Fibroblast of lung (primary cell): ENCODE measurements around the gene PBLD. TPM values are rescaled to one million over a fixed set of nuclear protein-coding genes. Genes with fewer than 3 reads are reported as not detected.
A peak's percentile ranks its signal among the peaks of the same experiment; 100 is the strongest.

Source experiments
- DNase-seq, 2 donors: peaks; one replicate each; pipeline versions ENCODE4 v3.0.0 to v3.0.0-alpha.2; 2010; ENCODE audit warnings: low read depth in 2 of 2
- H2AFZ ChIP-seq: 2 replicates; pipeline ENCODE4 v1.5.1; 2012; ENCODE audit warnings: low read length, control low read depth, inconsistent platforms
- H3K27ac ChIP-seq: 2 replicates; pipeline ENCODE4 v1.5.1; 2011; ENCODE audit warnings: low read length, control low read depth; ENCODE audit not compliant: insufficient read depth
- H3K27me3 ChIP-seq: 2 replicates; pipeline ENCODE4 v1.5.1; 2011; ENCODE audit warnings: mild to moderate bottlenecking, low read length; ENCODE audit not compliant: control insufficient read depth, insufficient read depth
- H3K36me3 ChIP-seq: 2 replicates; pipeline ENCODE4 v1.5.1; 2011; ENCODE audit warnings: low read length; ENCODE audit not compliant: control insufficient read depth, insufficient read depth
- H3K4me1 ChIP-seq: 2 replicates; pipeline ENCODE4 v1.5.1; 2011; ENCODE audit warnings: low read length; ENCODE audit not compliant: control insufficient read depth, insufficient read depth; ENCODE audit errors: extremely low read depth
- H3K4me2 ChIP-seq: 2 replicates; pipeline ENCODE4 v1.5.1; 2011; ENCODE audit warnings: low read length, control low read depth; ENCODE audit not compliant: insufficient read depth; ENCODE audit errors: extremely low read depth
- H3K4me3 ChIP-seq, 4 experiments: fragments of 200-600 bp in 1 of 4; sonication (generic) in 1 of 4; replicated peaks in 1 of 4; 2 replicates each; pipeline ENCODE4 v1.5.1; 2011 to 2016; ENCODE audit warnings: low read length in 4 of 4, low read depth in 3 of 4, mild to moderate bottlenecking in 3 of 4, control low read depth in 2 of 4, inconsistent platforms in 1 of 4, mixed read lengths in 1 of 4; ENCODE audit not compliant: insufficient read depth in 1 of 4; ENCODE audit errors: control extremely low read depth in 1 of 4
- H3K79me2 ChIP-seq: 2 replicates; pipeline ENCODE4 v1.5.1; 2012; ENCODE audit warnings: mild to moderate bottlenecking, low read length, inconsistent platforms; ENCODE audit not compliant: control insufficient read depth, insufficient read depth
- H3K9ac ChIP-seq: 2 replicates; pipeline ENCODE4 v1.5.1; 2011; ENCODE audit warnings: mild to moderate bottlenecking, low read length, control low read depth; ENCODE audit not compliant: insufficient read depth
- H3K9me3 ChIP-seq: 2 replicates; pipeline ENCODE4 v1.5.1; 2012; ENCODE audit warnings: low read depth, low read length; ENCODE audit not compliant: control insufficient read depth, insufficient read depth
- H4K20me1 ChIP-seq: 2 replicates; pipeline ENCODE4 v1.5.1; 2011; ENCODE audit warnings: low read length; ENCODE audit not compliant: control insufficient read depth, insufficient read depth; ENCODE audit errors: extremely low read depth
- CTCF ChIP-seq, 2 donors: IDR thresholded peaks in 1 of 2; conservative IDR thresholded peaks in 1 of 2; 1 replicate in 1 of 2; 2 replicates in 1 of 2; pipeline ENCODE4 v1.5.1; 2011 to 2012; ENCODE audit warnings: low read length in 2 of 2, control low read depth in 1 of 2, inconsistent platforms in 1 of 2, low read depth in 1 of 2, mild to moderate bottlenecking in 1 of 2
- EZH2 ChIP-seq: IDR thresholded peaks from 2 replicates; pipeline ENCODE4 v1.5.1; 2012; ENCODE audit warnings: low read length, control low read depth, mild to moderate bottlenecking; ENCODE audit errors: missing control alignments
- polyA plus RNA-seq, 2 donors: library from polyadenylated mRNA; depleted of rRNA in 1 of 2; stranded (reverse) in 1 of 2; unstranded in 1 of 2; fragments of >200 nt; gene quantifications; 2 replicates each; pipeline ENCODE4 v1.2.1, GENCODE V29; 2011 to 2012; ENCODE audit warnings: missing spikeins in 1 of 2
- total RNA-seq: library from RNA; depleted of rRNA; stranded (reverse); fragments of >200 nt; gene quantifications from 2 replicates; pipeline ENCODE4 v1.2.1, GENCODE V29; 2014

PBLD gene
- total and polyA plus RNA-seq, 2 donors (not counting 1 experiment from before 2014, with no cell fraction given): 1.3 to 5.1 TPM

- H2AFZ ChIP-seq: no peak overlapping the region
- H4K20me1 ChIP-seq: no peaks in the 10 kb centered on the region
- H3K4me2 ChIP-seq: no peak overlapping the region
- TF ChIP-seq EZH2: no peak
- TF ChIP-seq CTCF (conservative IDR thresholded peaks at IDR 0.05 in 1 of 2, IDR thresholded peaks at IDR 0.05 in 1 of 2; ENCODE audit: low read depth in 1 of 2, low read length in 2 of 2): no peak
- DNase-seq: peak in 1 of 2 donors; percentile 45
- no peaks in the 10 kb centered on the region for H3K27me3 ChIP-seq
- no peak overlapping the region for H3K4me3 ChIP-seq
- H3K9ac ChIP-seq: no peak overlapping the region
- H3K4me1 ChIP-seq: no peaks in the 10 kb centered on the region
- no peaks in the 10 kb centered on the region for H3K9me3 ChIP-seq
- no peaks in the 10 kb centered on the region for H3K79me2 ChIP-seq
- H3K36me3 ChIP-seq: no peaks in the 10 kb centered on the region
- no peak overlapping the region for H3K27ac ChIP-seq
Observed at GRCh38 chr10:68271196-68271882, 61.4 kb downstream of the PBLD start.

- H3K27me3 ChIP-seq: no peaks in the 10 kb centered on the region
- no peak for DNase-seq
- no peak for TF ChIP-seq EZH2
- no peak for TF ChIP-seq CTCF (conservative IDR thresholded peaks at IDR 0.05 in 1 of 2, IDR thresholded peaks at IDR 0.05 in 1 of 2; ENCODE audit: low read depth in 1 of 2, low read length in 2 of 2)
- no peaks in the 10 kb centered on the region for H3K36me3 ChIP-seq
- H3K27ac ChIP-seq: no peak overlapping the region
- no peak overlapping the region for H2AFZ ChIP-seq
- no peak overlapping the region for H3K9ac ChIP-seq
- no peaks in the 10 kb centered on the region for H4K20me1 ChIP-seq
- no peaks in the 10 kb centered on the region for H3K9me3 ChIP-seq
- no peak overlapping the region for H3K4me3 ChIP-seq
- H3K79me2 ChIP-seq: no peaks in the 10 kb centered on the region
- H3K4me1 ChIP-seq: no peaks in the 10 kb centered on the region
- H3K4me2 ChIP-seq: no peak overlapping the region
Observed at GRCh38 chr10:68269562-68270290, 63.0 kb downstream of the PBLD start.

GRCh38 chr10:68261132-68261856, 71.4 kb downstream of the PBLD start:
- DNase-seq: no peak
- H3K79me2 ChIP-seq: no peaks in the 10 kb centered on the region
- TF ChIP-seq CTCF (conservative IDR thresholded peaks at IDR 0.05 in 1 of 2, IDR thresholded peaks at IDR 0.05 in 1 of 2; ENCODE audit: low read depth in 1 of 2, low read length in 2 of 2): no peak
- no peak for TF ChIP-seq EZH2
- H3K27me3 ChIP-seq: peaks cover 4% of the 10 kb centered on the region
- no peaks in the 10 kb centered on the region for H3K9me3 ChIP-seq
- H4K20me1 ChIP-seq: no peaks in the 10 kb centered on the region
- H3K4me3 ChIP-seq: no peak overlapping the region
- H3K9ac ChIP-seq: no peak overlapping the region
- no peak overlapping the region for H2AFZ ChIP-seq
- H3K36me3 ChIP-seq: no peaks in the 10 kb centered on the region
- no peaks in the 10 kb centered on the region for H3K4me1 ChIP-seq
- H3K4me2 ChIP-seq: no peak overlapping the region
- no peak overlapping the region for H3K27ac ChIP-seq
